Left forelimb (tissue), 1 donor: Measurements from ENCODE around the gene LMAN2L.
"Not testable (repeated sequence)": the region's sequence is repeated elsewhere in the genome, so short reads cannot be mapped to it uniquely, and the experiment has no call there.

Experiments
- DNase-seq: peaks from one replicate; pipeline ENCODE4 v3.0.0-alpha.2; 2018; ENCODE audit warnings: low spot score

Gene LMAN2L

GRCh38 chr2:96687711-96688640 is 51.9 kb downstream of the LMAN2L start:
- DNase-seq: no peak

DNA sequence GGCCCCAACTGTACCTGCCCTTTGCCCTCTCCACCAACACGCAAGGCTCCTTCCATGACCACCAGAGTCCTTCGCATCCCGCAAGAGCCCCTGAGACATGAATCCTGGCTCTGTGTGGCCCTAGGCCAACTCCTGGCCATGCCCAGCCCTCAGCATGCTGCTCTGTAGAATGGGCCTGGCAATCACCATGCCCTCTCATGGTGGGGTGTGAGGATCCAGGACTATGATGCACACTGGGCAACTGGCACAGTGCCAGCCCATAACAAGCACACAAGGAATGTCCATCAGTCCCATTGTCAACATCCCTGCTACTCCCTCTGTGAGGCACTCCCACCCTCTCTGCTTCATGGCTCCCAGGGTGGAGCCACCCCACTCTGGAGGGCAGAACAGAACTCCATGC is 52.6 kb downstream of the LMAN2L start:
- DNase-seq: no peak

- DNase-seq: no peak
These were observed 54.0 kb downstream of the LMAN2L start for GRCh38 chr2:96685577-96686459.

DNA sequence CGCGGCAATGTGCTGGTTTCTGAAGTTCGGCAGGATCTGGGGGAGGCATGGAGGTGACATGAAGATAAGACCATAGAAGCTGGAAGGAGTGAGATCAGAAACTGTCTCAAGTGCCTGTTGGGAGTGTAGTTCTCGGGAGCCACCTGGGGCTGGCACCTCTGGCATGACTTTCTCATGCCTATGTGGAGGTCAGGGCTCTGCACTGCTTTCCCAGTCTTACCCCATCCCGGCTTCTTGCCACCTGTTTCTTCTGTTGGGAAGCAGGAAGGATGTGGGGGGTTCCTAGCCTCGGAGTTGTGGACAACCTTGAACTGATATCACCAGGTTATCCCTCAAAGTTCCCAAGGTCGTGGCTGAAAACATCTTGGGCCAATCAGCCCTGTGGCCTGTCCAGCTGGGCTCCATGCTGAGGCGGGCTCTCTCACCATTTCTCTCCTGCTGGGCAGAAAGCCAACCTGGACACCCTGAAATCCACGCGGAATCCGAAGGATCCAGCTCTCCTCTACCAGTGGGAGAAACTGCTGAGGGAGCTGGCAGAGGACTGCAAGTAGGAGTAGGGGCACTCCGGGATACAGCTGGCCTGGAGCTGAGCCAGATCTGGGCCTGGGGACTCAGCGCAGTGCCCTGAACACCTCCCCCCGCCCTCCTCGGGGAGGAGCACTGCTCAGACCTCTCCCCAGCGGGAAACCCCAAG is 54.8 kb downstream of the LMAN2L start:
- no peak for DNase-seq

GRCh38 chr2:96683972-96684820 is 55.7 kb downstream of the LMAN2L start:
- DNase-seq: no peak

GRCh38 chr2:96683307-96683706 is 56.6 kb downstream of the LMAN2L start:
- no peak for DNase-seq

DNA sequence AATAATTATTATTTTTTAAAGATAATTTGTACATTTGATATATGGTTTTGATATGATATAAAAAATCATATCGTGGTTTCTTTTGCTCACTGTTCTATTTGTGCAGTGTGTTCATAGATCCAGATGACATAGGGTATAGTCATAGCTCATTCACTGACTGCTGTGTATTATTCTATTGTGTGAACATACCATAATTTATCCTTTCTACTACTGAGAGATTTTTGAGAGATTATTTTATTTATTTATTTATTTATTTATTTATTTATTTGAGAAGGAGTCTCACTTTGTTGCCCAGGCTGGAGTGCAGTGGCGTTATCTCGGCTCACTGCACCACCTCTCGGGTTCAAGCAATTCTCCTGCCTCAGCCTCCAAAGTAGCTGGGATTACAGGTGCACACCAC is 58.3 kb downstream of the LMAN2L start:
- no peak for DNase-seq

DNA sequence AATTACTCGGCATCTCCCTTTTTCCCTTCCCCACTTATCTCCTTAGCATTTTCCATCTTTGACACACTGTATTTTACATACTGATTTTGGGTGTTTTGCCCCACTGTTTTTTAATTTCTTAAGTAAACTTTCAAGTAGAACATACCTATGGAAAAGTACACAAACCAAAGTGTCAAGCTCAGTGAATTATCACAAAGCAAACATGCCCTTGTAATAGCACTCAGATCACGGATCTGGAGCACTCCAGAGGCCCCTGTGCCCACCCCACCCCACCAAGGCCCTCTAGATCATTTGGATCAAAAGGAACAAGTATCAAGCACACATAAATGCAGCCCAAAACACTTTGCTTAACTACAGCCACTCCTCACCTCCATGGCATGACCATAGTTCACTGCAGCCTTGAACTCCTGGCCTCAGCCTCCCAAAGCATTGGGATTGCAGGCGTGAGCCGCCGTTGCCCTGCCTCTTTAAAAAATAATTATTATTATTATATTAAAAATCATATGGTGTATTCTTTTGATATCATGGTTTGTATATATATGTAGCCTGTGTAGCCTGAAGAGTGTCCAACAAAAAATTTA is 59.2 kb downstream of the LMAN2L start:
- DNase-seq: no peak

- DNase-seq: no peak
These were observed 60.0 kb downstream of the LMAN2L start for GRCh38 chr2:96679848-96680247.

DNA sequence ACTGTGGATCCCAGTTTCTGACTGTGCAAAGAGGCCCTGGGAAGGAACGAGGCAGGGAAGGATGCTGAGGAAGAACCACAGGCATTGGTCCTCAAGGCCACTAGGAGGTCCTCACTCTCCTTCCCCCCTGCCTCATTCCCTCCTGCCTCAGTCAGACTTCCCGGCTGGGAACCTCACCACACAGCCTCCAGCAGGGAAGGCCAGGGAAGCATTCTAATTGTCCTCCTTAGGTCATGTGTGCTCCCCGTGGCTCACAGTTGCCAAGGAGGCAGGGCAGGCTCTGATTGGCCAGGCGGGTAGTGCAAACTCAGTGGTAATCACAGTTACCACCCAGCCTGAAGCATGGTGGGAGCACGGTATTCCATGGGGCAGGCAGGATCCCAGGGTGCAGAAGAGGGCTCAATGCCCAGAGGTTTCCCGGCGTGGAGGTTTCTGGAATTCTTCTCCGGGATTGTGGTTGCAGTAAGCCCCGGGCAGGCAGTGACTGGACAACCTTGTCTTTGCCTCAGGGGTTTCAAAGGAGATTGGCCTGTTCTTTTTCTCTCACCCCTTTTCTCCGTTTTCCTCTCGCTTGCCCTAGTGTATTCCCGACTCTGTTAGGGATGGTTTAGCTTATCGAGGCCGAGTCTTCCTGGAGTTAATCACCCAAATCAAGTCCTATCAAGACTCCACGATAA is 70.2 kb downstream of the LMAN2L start:
- no peak for DNase-seq

DNA sequence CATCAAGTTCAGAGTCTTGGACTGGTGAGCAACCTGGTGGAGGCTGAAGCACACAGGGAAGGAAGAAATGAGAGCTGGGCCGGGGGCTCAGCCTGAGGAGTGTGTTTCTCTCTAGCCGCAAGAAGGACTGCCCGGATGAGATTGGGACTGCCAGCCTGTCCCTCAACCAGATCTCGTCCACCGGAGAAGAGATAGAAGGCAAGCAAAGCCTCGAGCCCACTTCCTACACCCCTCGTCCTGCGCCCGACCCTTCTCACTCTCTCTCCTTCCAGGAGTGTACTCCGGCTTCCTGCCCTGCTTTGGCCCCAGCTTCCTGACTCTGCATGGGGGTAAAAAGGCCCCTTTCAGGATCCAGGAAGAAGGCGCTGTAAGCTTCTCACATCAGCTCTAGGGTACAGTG is 71.1 kb downstream of the LMAN2L start:
- no peak for DNase-seq

- not testable (repeated sequence) for DNase-seq
These were observed 74.1 kb downstream of the LMAN2L start for GRCh38 chr2:96665717-96666116.

DNA sequence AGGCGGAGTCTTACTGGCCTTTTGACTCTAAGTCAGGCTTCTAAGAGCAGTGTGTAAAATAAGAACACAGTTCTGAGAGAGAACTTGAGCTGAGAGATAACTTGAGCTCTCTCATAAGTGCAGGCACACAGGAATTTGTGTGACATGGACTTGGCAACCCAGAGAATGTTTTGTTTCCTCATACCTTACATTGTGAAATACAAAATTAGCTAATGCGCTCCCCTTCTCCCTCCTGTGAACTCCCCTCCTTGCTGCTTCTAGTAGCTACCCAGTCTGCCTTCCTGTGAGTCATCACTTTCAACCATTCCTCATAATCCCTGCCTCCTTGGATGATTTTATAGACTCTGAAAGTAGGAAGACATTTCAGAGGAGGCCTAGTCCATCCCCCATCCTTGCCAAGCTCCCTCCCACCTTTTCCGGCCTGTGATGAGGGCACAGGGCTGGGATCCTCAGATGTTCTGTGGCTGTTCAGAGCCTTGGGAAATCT is 74.7 kb downstream of the LMAN2L start:
- DNase-seq: no peak

DNA sequence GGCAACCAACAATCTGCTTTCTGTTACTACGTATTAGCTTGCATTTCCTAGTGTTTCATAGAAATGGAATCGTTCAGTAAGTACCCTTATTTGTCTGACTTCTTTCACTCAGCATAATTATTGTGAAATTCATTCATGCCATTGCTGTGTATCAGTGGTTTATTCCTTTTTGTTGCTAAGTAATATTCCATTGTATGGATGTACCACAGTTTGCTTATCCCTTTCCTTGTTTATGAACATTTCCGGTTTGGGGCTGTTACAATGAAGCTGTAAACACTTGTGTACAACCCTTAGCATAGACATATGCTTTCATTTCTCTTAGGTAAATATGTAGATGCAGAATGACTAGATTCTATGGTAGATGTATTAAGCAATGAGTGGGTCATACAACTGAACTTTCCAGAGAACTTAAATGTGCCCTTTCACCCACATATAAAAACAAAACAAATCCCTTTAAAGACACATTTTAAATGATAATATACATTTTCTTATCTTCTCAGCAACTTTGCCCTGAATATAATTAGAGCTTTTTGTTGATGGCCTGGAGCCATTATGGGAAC is 75.4 kb downstream of the LMAN2L start:
- DNase-seq: no peak

GRCh38 chr2:96663829-96664228 is 76.0 kb downstream of the LMAN2L start:
- no peak for DNase-seq

- no peak for DNase-seq
These were observed 76.7 kb downstream of the LMAN2L start for GRCh38 chr2:96663177-96663576.

DNA sequence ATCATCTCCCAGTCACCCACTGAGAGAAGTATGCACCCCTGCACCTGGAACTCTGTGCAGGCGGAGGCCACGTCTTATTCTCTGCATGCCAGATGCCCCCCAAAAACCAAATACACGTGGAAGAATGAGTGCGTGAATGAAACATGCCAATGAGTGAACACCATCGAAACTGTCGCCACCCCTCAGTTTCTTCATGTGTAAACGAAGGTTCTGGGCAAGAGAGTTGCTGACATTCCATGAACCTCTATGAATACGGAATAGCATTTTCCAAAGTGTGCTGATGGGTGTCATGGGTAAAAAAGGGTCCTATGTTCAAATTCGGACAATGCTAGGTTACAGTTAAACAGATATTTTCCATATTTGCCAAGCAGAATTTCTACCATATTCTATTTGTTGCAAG is 77.5 kb downstream of the LMAN2L start:
- no peak for DNase-seq

GRCh38 chr2:96661324-96661723 is 78.5 kb downstream of the LMAN2L start:
- DNase-seq: no peak

DNA sequence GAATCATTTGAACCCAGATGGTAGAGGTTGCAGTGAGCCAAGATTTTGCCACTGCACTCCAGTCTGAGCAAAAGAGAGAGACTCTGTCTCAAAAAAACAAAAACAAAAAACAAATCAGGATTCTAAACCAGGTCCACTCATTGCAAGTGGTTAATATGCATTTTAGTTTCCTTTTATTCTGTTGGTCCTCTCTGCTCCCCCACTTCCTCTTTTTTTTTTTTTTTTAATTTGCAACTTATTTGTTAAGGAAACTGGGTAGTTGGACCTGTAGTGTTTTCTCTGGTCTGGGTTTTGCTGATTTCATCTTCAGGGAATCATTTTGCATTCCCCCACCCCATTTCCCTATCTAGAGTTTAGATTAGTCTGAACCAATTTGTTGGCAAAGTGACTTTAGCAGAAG is 83.3 kb downstream of the LMAN2L start:
- DNase-seq: no peak
